NCI-H2171 (cell line): ENCODE measurements around the gene MATN4.

Experiments used
- DNase-seq: peaks from one replicate; lab custom pipeline; 2025; lab: John Stamatoyannopoulos, UW

The MATN4 gene

GRCh38 chr20:45341579-45341938 lies 33.5 kb upstream of the MATN4 start:
- DNase-seq: no peak

GRCh38 chr20:45340951-45341350 lies 32.9 kb upstream of the MATN4 start:
- no peak for DNase-seq

- DNase-seq: no peak
These were observed 32.2 kb upstream of the MATN4 start for GRCh38 chr20:45340236-45340847.

- no peak for DNase-seq
These were observed 31.7 kb upstream of the MATN4 start for GRCh38 chr20:45339799-45340198.

GRCh38 chr20:45339084-45339483 lies 31.0 kb upstream of the MATN4 start:
- no peak for DNase-seq

- no peak for DNase-seq
These were observed 30.3 kb upstream of the MATN4 start for GRCh38 chr20:45338121-45339030.

- DNase-seq: no peak
These were observed 29.4 kb upstream of the MATN4 start for GRCh38 chr20:45337367-45338120.

- no peak for DNase-seq
These were observed 28.6 kb upstream of the MATN4 start for GRCh38 chr20:45336530-45337366.

GRCh38 chr20:45330476-45330875 lies 22.4 kb upstream of the MATN4 start:
- DNase-seq: no peak

GRCh38 chr20:45329497-45330319 lies 21.6 kb upstream of the MATN4 start:
- DNase-seq: no peak

- DNase-seq: no peak
These were observed 20.4 kb upstream of the MATN4 start for GRCh38 chr20:45328451-45328850.

GRCh38 chr20:45325371-45325770 lies 17.3 kb upstream of the MATN4 start:
- no peak for DNase-seq

GRCh38 chr20:45323731-45324130 lies 15.6 kb upstream of the MATN4 start:
- no peak for DNase-seq

GRCh38 chr20:45322952-45323383 lies 14.9 kb upstream of the MATN4 start:
- DNase-seq: no peak

- DNase-seq: no peak
These were observed 13.0 kb upstream of the MATN4 start for GRCh38 chr20:45320948-45321595.

GRCh38 chr20:45318948-45319347 lies 10.8 kb upstream of the MATN4 start:
- no peak for DNase-seq

- no peak for DNase-seq
These were observed 10.4 kb upstream of the MATN4 start for GRCh38 chr20:45318386-45318939.

- no peak for DNase-seq
These were observed 9.7 kb upstream of the MATN4 start for GRCh38 chr20:45317826-45318225.

- DNase-seq: no peak
These were observed 8.3 kb upstream of the MATN4 start for GRCh38 chr20:45316150-45317080.
